HG03439 (cell line): ENCODE measurements around the gene HIVEP3.
A peak's percentile ranks its signal among the peaks of the same experiment; 100 is the strongest.

Experiments used
- ATAC-seq: cut with Tn5 transposase; IDR thresholded peaks from one replicate; pipeline ENCODE4 v1.9.1; 2021; ENCODE audit warnings: mild to moderate bottlenecking, moderate library complexity; ENCODE audit not compliant: unreplicated experiment

Gene HIVEP3

GRCh38 chr1:41735631-41736260 lies 183.0 kb downstream of the HIVEP3 start:
- no peak for ATAC-seq

GRCh38 chr1:41735139-41735538 lies 183.6 kb downstream of the HIVEP3 start:
- ATAC-seq: no peak

GRCh38 chr1:41734201-41734970 lies 184.3 kb downstream of the HIVEP3 start:
- no peak for ATAC-seq

- no peak for ATAC-seq
Measured at GRCh38 chr1:41733725-41734124, 185.0 kb downstream of the HIVEP3 start.

GRCh38 chr1:41733021-41733420 lies 185.7 kb downstream of the HIVEP3 start:
- no peak for ATAC-seq

GRCh38 chr1:41731516-41732030 lies 187.1 kb downstream of the HIVEP3 start:
- ATAC-seq: no peak

GRCh38 chr1:41730806-41731205 lies 187.9 kb downstream of the HIVEP3 start:
- ATAC-seq: no peak

GRCh38 chr1:41728403-41729202 lies 190.1 kb downstream of the HIVEP3 start:
- peak; percentile 77 for ATAC-seq

GRCh38 chr1:41727749-41728115 lies 191.0 kb downstream of the HIVEP3 start:
- ATAC-seq: no peak

GRCh38 chr1:41726899-41727748 lies 191.6 kb downstream of the HIVEP3 start:
- ATAC-seq: no peak

- no peak for ATAC-seq
Measured at GRCh38 chr1:41726292-41726691, 192.4 kb downstream of the HIVEP3 start.

- ATAC-seq: no peak
Measured at GRCh38 chr1:41724926-41725325, 193.8 kb downstream of the HIVEP3 start.

GRCh38 chr1:41724248-41724647 lies 194.5 kb downstream of the HIVEP3 start:
- ATAC-seq: no peak

GRCh38 chr1:41723786-41724185 lies 194.9 kb downstream of the HIVEP3 start:
- no peak for ATAC-seq

- ATAC-seq: no peak
Measured at GRCh38 chr1:41722184-41722583, 196.5 kb downstream of the HIVEP3 start.

- no peak for ATAC-seq
Measured at GRCh38 chr1:41720861-41721410, 197.8 kb downstream of the HIVEP3 start.

- ATAC-seq: no peak
Measured at GRCh38 chr1:41719590-41719989, 199.1 kb downstream of the HIVEP3 start.

GRCh38 chr1:41719128-41719527 lies 199.6 kb downstream of the HIVEP3 start:
- ATAC-seq: no peak

- ATAC-seq: no peak
Measured at GRCh38 chr1:41718497-41718896, 200.2 kb downstream of the HIVEP3 start.
